ENCODE data around the gene DBF4B.

- TF ChIP-seq CTCF (IDR thresholded peaks at IDR 0.05; ENCODE audit: borderline replicate concordance, extremely low read depth, low read length, poor library complexity, severe bottlenecking) = no peak
- no peak for TF ChIP-seq EZH2 (IDR thresholded peaks at IDR 0.05; ENCODE audit: borderline replicate concordance, low read depth, low read length, severe bottlenecking)
Measured at GRCh38 chr17:44776628-44777393, 68.3 kb downstream of the DBF4B start.

Measured in DND-41 (cell line).